HEK293 (cell line): ENCODE measurements around the gene FDX2.

Experiments
- CTCF ChIA-PET: fragments of 350-600 bp; formaldehyde crosslinking; extraction: SDS; loops from one replicate; lab custom pipeline; 2021; ENCODE audit warnings: antibody characterized with exemption; lab: Yijun Ruan, JAX
- POLR2A ChIA-PET: fragments of 300-600 bp; formaldehyde crosslinking; extraction: SDS; loops from one replicate; lab custom pipeline; 2020; ENCODE audit warnings: antibody characterized with exemption, inconsistent platforms; lab: Yijun Ruan, JAX
- H3K27ac ChIP-seq: fragments of 200-500 bp; sonication (Bioruptor generic); 2 replicates; pipeline ENCODE4 v1.5.1; 2014; ENCODE audit warnings: low read depth, low read length, control low read depth, inconsistent platforms; ENCODE audit errors: extremely low read depth
- H3K36me3 ChIP-seq, 2 experiments: fragments of 200-500 bp in 1 of 2; sonication (Bioruptor generic) in 1 of 2; 1 replicate in 1 of 2; 2 replicates in 1 of 2; pipeline ENCODE4 v1.5.1; 2014 to 2017; ENCODE audit warnings: inconsistent platforms in 2 of 2, low read length in 2 of 2; ENCODE audit not compliant: control insufficient read depth in 2 of 2, insufficient read depth in 1 of 2
- H3K4me1 ChIP-seq: fragments of 200-500 bp; sonication (Bioruptor generic); 2 replicates; pipeline ENCODE4 v1.5.1; 2014; ENCODE audit warnings: mild to moderate bottlenecking, low read length, inconsistent platforms; ENCODE audit not compliant: control insufficient read depth, insufficient read depth
- H3K4me3 ChIP-seq: 2 replicates; pipeline ENCODE4 v1.5.1; 2011; ENCODE audit warnings: low read depth, mild to moderate bottlenecking, control low read depth, low read length, moderate library complexity
- H3K9me3 ChIP-seq: fragments of 200-500 bp; sonication (Bioruptor generic); 2 replicates; pipeline ENCODE4 v1.5.1; 2014; ENCODE audit warnings: low read depth, low read length, inconsistent platforms; ENCODE audit not compliant: control insufficient read depth, insufficient read depth
- RBAK ChIP-seq: fragments of 450-650 bp; formaldehyde crosslinking; IDR thresholded peaks from 2 replicates; pipeline ENCODE4 v1.5.1; 2016; ENCODE audit warnings: missing biosample characterization, missing genetic modification characterization
- SCRT1 ChIP-seq: fragments of 450-650 bp; formaldehyde crosslinking; IDR thresholded peaks from 2 replicates; pipeline ENCODE4 v1.5.1; 2016; ENCODE audit warnings: missing biosample characterization, missing genetic modification characterization, borderline replicate concordance
- SETDB1 ChIP-seq: IDR thresholded peaks from one replicate; pipeline ENCODE4 v1.6.1; 2017; ENCODE audit warnings: mild to moderate bottlenecking, low read length, moderate library complexity, mixed read lengths; ENCODE audit not compliant: insufficient read length
- SP3 ChIP-seq: fragments of 450-650 bp; formaldehyde crosslinking; IDR thresholded peaks from 2 replicates; pipeline ENCODE4 v1.5.1; 2016; ENCODE audit warnings: missing biosample characterization, missing genetic modification characterization
- TRIM28 ChIP-seq: IDR thresholded peaks from 2 replicates; pipeline ENCODE4 v1.6.1; 2011; ENCODE audit warnings: low read length, control low read depth, borderline replicate concordance
- ZBTB17 ChIP-seq: fragments of 450-650 bp; formaldehyde crosslinking; IDR thresholded peaks from 2 replicates; pipeline ENCODE4 v1.5.1; 2016; ENCODE audit warnings: missing biosample characterization, missing genetic modification characterization
- ZBTB20 ChIP-seq: fragments of 450-650 bp; formaldehyde crosslinking; IDR thresholded peaks from 2 replicates; pipeline ENCODE4 v1.5.1; 2016; ENCODE audit warnings: missing biosample characterization, missing genetic modification characterization
- ZFHX2 ChIP-seq: fragments of 450-650 bp; formaldehyde crosslinking; conservative IDR thresholded peaks from 2 replicates; pipeline ENCODE4 v1.5.1; 2016; ENCODE audit warnings: missing biosample characterization, missing genetic modification characterization
- ZFP41 ChIP-seq: fragments of 450-650 bp; formaldehyde crosslinking; IDR thresholded peaks from 2 replicates; pipeline ENCODE4 v1.5.1; 2016; ENCODE audit warnings: missing biosample characterization, missing genetic modification characterization, borderline replicate concordance
- ZNF175 ChIP-seq: fragments of 450-650 bp; formaldehyde crosslinking; IDR thresholded peaks from 2 replicates; pipeline ENCODE4 v1.5.1; 2016; ENCODE audit warnings: missing biosample characterization, missing genetic modification characterization
- ZNF211 ChIP-seq: fragments of 450-650 bp; formaldehyde crosslinking; IDR thresholded peaks from 2 replicates; pipeline ENCODE4 v1.5.1; 2016; ENCODE audit warnings: low read depth, missing biosample characterization, missing genetic modification characterization
- ZNF23 ChIP-seq: fragments of 450-650 bp; formaldehyde crosslinking; IDR thresholded peaks from 2 replicates; pipeline ENCODE4 v1.5.1; 2016; ENCODE audit warnings: missing biosample characterization, missing genetic modification characterization, borderline replicate concordance
- ZNF324 ChIP-seq: fragments of 450-650 bp; formaldehyde crosslinking; IDR thresholded peaks from 2 replicates; pipeline ENCODE4 v1.5.1; 2016; ENCODE audit warnings: missing biosample characterization, missing genetic modification characterization
- ZNF335 ChIP-seq: fragments of 450-650 bp; formaldehyde crosslinking; conservative IDR thresholded peaks from 2 replicates; pipeline ENCODE4 v1.5.1; 2016; ENCODE audit warnings: missing biosample characterization, missing genetic modification characterization
- ZNF404 ChIP-seq: fragments of 450-650 bp; formaldehyde crosslinking; IDR thresholded peaks from 2 replicates; pipeline ENCODE4 v1.5.1; 2017; ENCODE audit warnings: missing biosample characterization, missing genetic modification characterization
- ZNF473 ChIP-seq: fragments of 450-650 bp; formaldehyde crosslinking; IDR thresholded peaks from 2 replicates; pipeline ENCODE4 v1.5.1; 2017; ENCODE audit warnings: missing biosample characterization, missing genetic modification characterization
- ZNF48 ChIP-seq: fragments of 450-650 bp; formaldehyde crosslinking; IDR thresholded peaks from 2 replicates; pipeline ENCODE4 v1.5.1; 2016; ENCODE audit warnings: missing biosample characterization, missing genetic modification characterization
- ZNF544 ChIP-seq: fragments of 450-650 bp; formaldehyde crosslinking; IDR thresholded peaks from 2 replicates; pipeline ENCODE4 v1.5.0; 2017; ENCODE audit warnings: missing biosample characterization, missing genetic modification characterization
- ZNF548 ChIP-seq: fragments of 450-650 bp; formaldehyde crosslinking; IDR thresholded peaks from 2 replicates; pipeline ENCODE4 v1.5.1; 2016; ENCODE audit warnings: missing biosample characterization, missing genetic modification characterization
- ZNF558 ChIP-seq: fragments of 450-650 bp; formaldehyde crosslinking; IDR thresholded peaks from 2 replicates; pipeline ENCODE4 v1.5.1; 2016; ENCODE audit warnings: missing biosample characterization, missing genetic modification characterization
- ZNF701 ChIP-seq: fragments of 450-650 bp; formaldehyde crosslinking; IDR thresholded peaks from 2 replicates; pipeline ENCODE4 v1.5.1; 2016; ENCODE audit warnings: missing biosample characterization, missing genetic modification characterization
- ZNF777 ChIP-seq: fragments of 450-650 bp; formaldehyde crosslinking; IDR thresholded peaks from 2 replicates; pipeline ENCODE4 v1.5.1; 2017; ENCODE audit warnings: missing biosample characterization, missing genetic modification characterization, borderline replicate concordance
- ZNF843 ChIP-seq: fragments of 450-650 bp; formaldehyde crosslinking; IDR thresholded peaks from 2 replicates; pipeline ENCODE4 v1.5.1; 2016; ENCODE audit warnings: missing biosample characterization, missing genetic modification characterization
- ZSCAN16 ChIP-seq: fragments of 450-650 bp; formaldehyde crosslinking; IDR thresholded peaks from 2 replicates; pipeline ENCODE4 v1.5.1; 2016; ENCODE audit warnings: missing biosample characterization, missing genetic modification characterization
- TF ChIP-seq, protein P1 (sequence below): fragments of 450-650 bp; formaldehyde crosslinking; IDR thresholded peaks from 2 replicates; pipeline ENCODE4 v1.5.1; 2016; ENCODE audit warnings: missing biosample characterization, missing genetic modification characterization
- TF ChIP-seq, protein P2 (sequence below): fragments of 450-650 bp; formaldehyde crosslinking; IDR thresholded peaks from 2 replicates; pipeline ENCODE4 v1.5.1; 2016; ENCODE audit warnings: missing biosample characterization, missing genetic modification characterization
- TF ChIP-seq, protein P3 (sequence below): fragments of 450-650 bp; formaldehyde crosslinking; IDR thresholded peaks from 2 replicates; pipeline ENCODE4 v1.5.1; 2016; ENCODE audit warnings: missing biosample characterization, missing genetic modification characterization, low read depth
- TF ChIP-seq, protein P4 (sequence below): fragments of 450-650 bp; formaldehyde crosslinking; IDR thresholded peaks from 2 replicates; pipeline ENCODE4 v1.5.1; 2017; ENCODE audit warnings: missing biosample characterization, missing genetic modification characterization
- TF ChIP-seq, protein P5 (sequence below): fragments of 450-650 bp; formaldehyde crosslinking; IDR thresholded peaks from 2 replicates; pipeline ENCODE4 v1.5.1; 2016; ENCODE audit warnings: missing biosample characterization, missing genetic modification characterization

FDX2 gene

DNA sequence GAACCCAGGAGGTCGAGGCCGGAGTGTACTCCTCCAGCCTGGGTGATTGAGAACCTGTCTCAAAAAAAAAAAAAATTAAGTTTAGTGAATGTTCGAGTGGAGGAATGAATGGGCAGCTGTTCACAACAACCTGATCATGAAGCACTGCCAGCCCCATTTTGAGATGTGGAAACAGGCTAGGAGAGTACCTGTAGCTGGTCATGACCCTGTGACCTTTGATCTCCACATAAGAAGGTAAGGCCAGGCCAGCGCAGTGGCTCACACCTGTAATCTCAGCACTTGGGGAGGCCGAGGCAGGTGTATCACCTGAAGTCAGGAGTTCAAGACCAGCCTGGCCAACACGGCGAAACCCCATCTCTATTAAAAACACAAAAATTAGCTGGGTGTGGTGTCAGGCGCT, 9.9 kb upstream of the FDX2 start:
- Histone ChIP-seq H3K4me3 (no peak overlapping the region), H3K27ac (no peak overlapping the region), H3K36me3 (peaks cover 43 to 98% of the 10 kb centered on the region in 2 experiments; a peak in 2 of 3 replicates), H3K9me3 (no peaks in the 10 kb centered on the region), H3K4me1 (no peaks in the 10 kb centered on the region)
- ChIA-PET CTCF (interaction anchor here (0.7 to 1.0 kb wide), 2 partner anchors 10 to 115 kb away, joined by 4 read pairs; no protein-coding TSS in a partner anchor), POLR2A (interaction anchor here (1.0 to 3.6 kb wide), 3 partner anchors 8 to 55 kb away, joined by 3 to 17 read pairs (median 6); partner anchors contain the start of genes ICAM5, RAVER1 and TYK2)
- no peak for TF ChIP-seq ZNF175
- TF ChIP-seq ZNF211 (tag by site-specific recombination), result no peak
- no peak for TF ChIP-seq ZSCAN16
- TF ChIP-seq, protein P1, sequence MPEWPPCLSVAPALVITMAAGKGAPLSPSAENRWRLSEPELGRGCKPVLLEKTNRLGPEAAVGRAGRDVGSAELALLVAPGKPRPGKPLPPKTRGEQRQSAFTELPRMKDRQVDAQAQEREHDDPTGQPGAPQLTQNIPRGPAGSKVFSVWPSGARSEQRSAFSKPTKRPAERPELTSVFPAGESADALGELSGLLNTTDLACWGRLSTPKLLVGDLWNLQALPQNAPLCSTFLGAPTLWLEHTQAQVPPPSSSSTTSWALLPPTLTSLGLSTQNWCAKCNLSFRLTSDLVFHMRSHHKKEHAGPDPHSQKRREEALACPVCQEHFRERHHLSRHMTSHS (tag by site-specific recombination), result no peak
- TF ChIP-seq SCRT1 (tag by site-specific recombination), result no peak
- no peak for TF ChIP-seq ZNF548 (tag by site-specific recombination)
- no peak for TF ChIP-seq ZNF404 (tag by site-specific recombination)
- TF ChIP-seq ZNF544, result no peak
- no peak for TF ChIP-seq ZNF558 (tag by site-specific recombination)
- TF ChIP-seq ZNF777 (tag by site-specific recombination), result no peak

DNA sequence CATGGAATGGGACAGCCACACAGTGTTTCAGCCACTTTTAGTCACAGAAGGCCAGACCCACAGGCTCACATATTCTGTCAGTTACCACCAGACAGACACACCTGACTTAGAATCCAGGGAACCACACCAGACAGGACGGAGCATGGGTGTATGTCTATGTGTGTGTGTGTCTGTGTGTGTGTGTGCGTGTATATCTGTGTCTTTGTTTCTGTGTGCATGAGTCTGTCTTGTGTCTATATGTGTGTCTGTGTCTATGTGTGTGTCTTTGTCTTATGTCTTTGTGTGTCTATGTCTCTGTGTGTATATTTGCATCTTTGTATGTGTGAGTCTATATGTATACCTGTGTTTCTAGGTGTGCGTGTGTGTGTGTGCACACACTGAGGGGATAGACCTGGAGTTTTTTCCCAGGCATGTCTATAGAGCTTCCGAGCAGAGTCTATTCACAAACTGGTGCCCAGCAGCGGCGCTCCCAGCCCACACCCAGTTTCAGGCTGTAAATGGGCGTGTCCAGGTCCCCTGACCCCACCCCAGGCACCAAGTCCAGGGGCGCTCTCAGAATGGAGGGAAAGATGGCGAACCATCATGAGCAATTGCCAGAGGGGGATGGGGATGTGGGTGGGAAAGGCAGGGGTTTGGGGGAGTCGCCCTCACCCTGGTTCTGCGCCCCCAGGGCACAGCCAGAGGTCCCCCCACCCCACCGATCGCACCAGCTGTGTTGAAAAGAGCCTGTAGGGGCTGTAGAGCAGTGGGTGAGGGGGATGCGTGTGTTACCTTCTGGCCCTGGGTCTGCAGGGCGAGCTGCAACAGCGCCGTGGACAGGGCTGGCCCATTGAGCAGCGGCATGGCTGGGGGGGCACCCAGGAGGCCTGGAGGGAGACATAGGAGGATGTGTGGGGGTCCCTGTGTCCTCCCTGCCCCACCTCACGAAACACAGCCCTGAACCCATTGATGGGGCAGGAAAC, 6.3 kb upstream of the FDX2 start:
- Histone ChIP-seq H3K4me1 (no peaks in the 10 kb centered on the region), H3K27ac (no peak overlapping the region), H3K36me3 (peaks cover 44 to 94% of the 10 kb centered on the region in 2 experiments; a peak in 2 of 3 replicates), H3K9me3 (no peaks in the 10 kb centered on the region), H3K4me3 (no peak overlapping the region)
- CTCF ChIA-PET, result no interaction called here
- POLR2A ChIA-PET, result interaction anchor here (0.9 to 3.6 kb wide), 3 partner anchors 9 to 11 kb away, joined by 3 to 17 read pairs (median 5); partner anchors contain the start of gene RAVER1
- TF ChIP-seq SETDB1, result no peak
- TF ChIP-seq TRIM28, result no peak
- TF ChIP-seq, protein P2, sequence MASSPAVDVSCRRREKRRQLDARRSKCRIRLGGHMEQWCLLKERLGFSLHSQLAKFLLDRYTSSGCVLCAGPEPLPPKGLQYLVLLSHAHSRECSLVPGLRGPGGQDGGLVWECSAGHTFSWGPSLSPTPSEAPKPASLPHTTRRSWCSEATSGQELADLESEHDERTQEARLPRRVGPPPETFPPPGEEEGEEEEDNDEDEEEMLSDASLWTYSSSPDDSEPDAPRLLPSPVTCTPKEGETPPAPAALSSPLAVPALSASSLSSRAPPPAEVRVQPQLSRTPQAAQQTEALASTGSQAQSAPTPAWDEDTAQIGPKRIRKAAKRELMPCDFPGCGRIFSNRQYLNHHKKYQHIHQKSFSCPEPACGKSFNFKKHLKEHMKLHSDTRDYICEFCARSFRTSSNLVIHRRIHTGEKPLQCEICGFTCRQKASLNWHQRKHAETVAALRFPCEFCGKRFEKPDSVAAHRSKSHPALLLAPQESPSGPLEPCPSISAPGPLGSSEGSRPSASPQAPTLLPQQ (tag by site-specific recombination), result no peak
- no peak for TF ChIP-seq ZFP41 (tag by site-specific recombination)
- TF ChIP-seq ZNF23 (tag by site-specific recombination), result no peak
- no peak for TF ChIP-seq ZNF843 (tag by site-specific recombination)
- no peak for TF ChIP-seq SP3
- no peak for TF ChIP-seq ZNF335 (tag by site-specific recombination)
- TF ChIP-seq, protein P3, sequence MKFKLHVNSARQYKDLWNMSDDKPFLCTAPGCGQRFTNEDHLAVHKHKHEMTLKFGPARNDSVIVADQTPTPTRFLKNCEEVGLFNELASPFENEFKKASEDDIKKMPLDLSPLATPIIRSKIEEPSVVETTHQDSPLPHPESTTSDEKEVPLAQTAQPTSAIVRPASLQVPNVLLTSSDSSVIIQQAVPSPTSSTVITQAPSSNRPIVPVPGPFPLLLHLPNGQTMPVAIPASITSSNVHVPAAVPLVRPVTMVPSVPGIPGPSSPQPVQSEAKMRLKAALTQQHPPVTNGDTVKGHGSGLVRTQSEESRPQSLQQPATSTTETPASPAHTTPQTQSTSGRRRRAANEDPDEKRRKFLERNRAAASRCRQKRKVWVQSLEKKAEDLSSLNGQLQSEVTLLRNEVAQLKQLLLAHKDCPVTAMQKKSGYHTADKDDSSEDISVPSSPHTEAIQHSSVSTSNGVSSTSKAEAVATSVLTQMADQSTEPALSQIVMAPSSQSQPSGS (tag by site-specific recombination), result no peak
- TF ChIP-seq RBAK (tag by site-specific recombination), result no peak
- TF ChIP-seq ZFHX2 (tag by site-specific recombination), result no peak
- TF ChIP-seq ZNF324 (tag by site-specific recombination), result no peak
- TF ChIP-seq, protein P4, sequence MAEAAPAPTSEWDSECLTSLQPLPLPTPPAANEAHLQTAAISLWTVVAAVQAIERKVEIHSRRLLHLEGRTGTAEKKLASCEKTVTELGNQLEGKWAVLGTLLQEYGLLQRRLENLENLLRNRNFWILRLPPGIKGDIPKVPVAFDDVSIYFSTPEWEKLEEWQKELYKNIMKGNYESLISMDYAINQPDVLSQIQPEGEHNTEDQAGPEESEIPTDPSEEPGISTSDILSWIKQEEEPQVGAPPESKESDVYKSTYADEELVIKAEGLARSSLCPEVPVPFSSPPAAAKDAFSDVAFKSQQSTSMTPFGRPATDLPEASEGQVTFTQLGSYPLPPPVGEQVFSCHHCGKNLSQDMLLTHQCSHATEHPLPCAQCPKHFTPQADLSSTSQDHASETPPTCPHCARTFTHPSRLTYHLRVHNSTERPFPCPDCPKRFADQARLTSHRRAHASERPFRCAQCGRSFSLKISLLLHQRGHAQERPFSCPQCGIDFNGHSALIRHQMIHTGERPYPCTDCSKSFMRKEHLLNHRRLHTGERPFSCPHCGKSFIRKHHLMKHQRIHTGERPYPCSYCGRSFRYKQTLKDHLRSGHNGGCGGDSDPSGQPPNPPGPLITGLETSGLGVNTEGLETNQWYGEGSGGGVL, result no peak
- no peak for TF ChIP-seq ZNF48 (tag by site-specific recombination)
- TF ChIP-seq ZNF473, result no peak
- TF ChIP-seq ZNF701 (tag by site-specific recombination), result no peak
- TF ChIP-seq ZBTB20 (tag by site-specific recombination), result no peak
- no peak for TF ChIP-seq ZBTB17
- TF ChIP-seq, protein P5, sequence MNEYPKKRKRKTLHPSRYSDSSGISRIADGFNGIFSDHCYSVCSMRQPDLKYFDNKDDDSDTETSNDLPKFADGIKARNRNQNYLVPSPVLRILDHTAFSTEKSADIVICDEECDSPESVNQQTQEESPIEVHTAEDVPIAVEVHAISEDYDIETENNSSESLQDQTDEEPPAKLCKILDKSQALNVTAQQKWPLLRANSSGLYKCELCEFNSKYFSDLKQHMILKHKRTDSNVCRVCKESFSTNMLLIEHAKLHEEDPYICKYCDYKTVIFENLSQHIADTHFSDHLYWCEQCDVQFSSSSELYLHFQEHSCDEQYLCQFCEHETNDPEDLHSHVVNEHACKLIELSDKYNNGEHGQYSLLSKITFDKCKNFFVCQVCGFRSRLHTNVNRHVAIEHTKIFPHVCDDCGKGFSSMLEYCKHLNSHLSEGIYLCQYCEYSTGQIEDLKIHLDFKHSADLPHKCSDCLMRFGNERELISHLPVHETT (tag by site-specific recombination), result peak; percentile 19; the same call in 1 of the 2 replicates
